DND-41 (cell line): ENCODE measurements around the gene AREG.

Experiments
- ATAC-seq: fragments of 200-7000 bp; cut with Tn5 transposase; 3 replicates; pipeline ENCODE4 v1.9.1; 2021; ENCODE audit warnings: low read depth; ENCODE audit not compliant: insufficient read depth
- DNase-seq: peaks from one replicate; pipeline ENCODE4 v3.0.0-alpha.2; 2020
- H2AFZ ChIP-seq: 2 replicates; pipeline ENCODE4 v1.6.0; 2012; ENCODE audit warnings: low read depth, low read length
- H3K27ac ChIP-seq: 2 replicates; pipeline ENCODE4 v1.5.1; 2012; ENCODE audit warnings: low read length, inconsistent platforms
- H3K27me3 ChIP-seq: fragments of 200-600 bp; sonication (generic); 2 replicates; pipeline ENCODE4 v1.6.0; 2012; ENCODE audit warnings: low read length, mild to moderate bottlenecking, inconsistent platforms; ENCODE audit not compliant: insufficient read depth, poor library complexity
- H3K36me3 ChIP-seq: 2 replicates; pipeline ENCODE4 v1.5.1; 2012; ENCODE audit warnings: low read length, inconsistent platforms; ENCODE audit not compliant: insufficient read depth
- H3K4me1 ChIP-seq: 2 replicates; pipeline ENCODE4 v1.5.1; 2012; ENCODE audit warnings: mild to moderate bottlenecking, low read length; ENCODE audit not compliant: insufficient read depth
- H3K4me2 ChIP-seq: 2 replicates; pipeline ENCODE4 v1.6.0; 2012; ENCODE audit warnings: mild to moderate bottlenecking, moderate library complexity, low read length, inconsistent platforms; ENCODE audit not compliant: insufficient read depth
- H3K4me3 ChIP-seq, 2 experiments: fragments of 200-600 bp in 1 of 2; shearing (Covaris generic) in 1 of 2; 2 replicates each; pipeline ENCODE4 v1.5.1; 2012 to 2016; ENCODE audit warnings: inconsistent platforms in 2 of 2, low read length in 2 of 2, mild to moderate bottlenecking in 2 of 2, low read depth in 1 of 2, moderate library complexity in 1 of 2
- H3K79me2 ChIP-seq: 2 replicates; pipeline ENCODE4 v1.6.0; 2012; ENCODE audit warnings: low read length, inconsistent platforms; ENCODE audit not compliant: insufficient read depth
- H3K9ac ChIP-seq: 2 replicates; pipeline ENCODE4 v1.6.0; 2012; ENCODE audit warnings: low read depth, mild to moderate bottlenecking, inconsistent platforms, low read length, moderate library complexity
- H3K9me3 ChIP-seq: 2 replicates; pipeline ENCODE4 v1.5.1; 2012; ENCODE audit warnings: low read length, moderate library complexity, mild to moderate bottlenecking, inconsistent platforms; ENCODE audit not compliant: insufficient read depth, severe bottlenecking
- H4K20me1 ChIP-seq: 2 replicates; pipeline ENCODE4 v1.6.0; 2012; ENCODE audit warnings: low read length; ENCODE audit not compliant: insufficient read depth
- CTCF ChIP-seq: IDR thresholded peaks from 2 replicates; pipeline ENCODE4 v1.5.1; 2012; ENCODE audit warnings: borderline replicate concordance, low read length, moderate library complexity, mild to moderate bottlenecking; ENCODE audit not compliant: poor library complexity, severe bottlenecking; ENCODE audit errors: extremely low read depth
- EZH2 ChIP-seq: IDR thresholded peaks from 3 replicates; pipeline ENCODE4 v1.6.1; 2012; ENCODE audit warnings: borderline replicate concordance, low read depth, mild to moderate bottlenecking, moderate library complexity, low read length, inconsistent platforms; ENCODE audit not compliant: severe bottlenecking

AREG gene

GRCh38 chr4:74433541-74434172 lies 11.3 kb upstream of the AREG start:
- Histone ChIP-seq H3K4me3 (no peak overlapping the region), H2AFZ (0 out of 2 replicates have a peak overlapping the region, but pooled peaks have one; percentile 17), H3K27ac (no peak overlapping the region), H3K9ac (no peak overlapping the region), H3K9me3 (no peaks in the 10 kb centered on the region), H3K36me3 (no peaks in the 10 kb centered on the region), H3K4me2 (no peak overlapping the region), H3K79me2 (no peaks in the 10 kb centered on the region), H4K20me1 (no peaks in the 10 kb centered on the region), H3K27me3 (no peaks in the 10 kb centered on the region), H3K4me1 (no peaks in the 10 kb centered on the region)
- DNase-seq (no peak), ATAC-seq (peak; percentile 39; the same call in 1 of the 3 replicates)
- TF ChIP-seq CTCF (no peak), EZH2 (no peak)

- Histone ChIP-seq H3K27ac (no peak overlapping the region), H3K4me2 (no peak overlapping the region), H4K20me1 (no peaks in the 10 kb centered on the region), H3K36me3 (no peaks in the 10 kb centered on the region), H3K9me3 (no peaks in the 10 kb centered on the region), H3K4me3 (no peak overlapping the region), H3K27me3 (no peaks in the 10 kb centered on the region), H3K4me1 (no peaks in the 10 kb centered on the region), H2AFZ (no peak overlapping the region), H3K79me2 (no peaks in the 10 kb centered on the region), H3K9ac (no peak overlapping the region)
- DNase-seq (no peak), ATAC-seq (no peak)
- TF ChIP-seq EZH2 (no peak), CTCF (no peak)
Measured at GRCh38 chr4:74435296-74435695, 9.6 kb upstream of the AREG start.

- H3K4me3 ChIP-seq: no peak overlapping the region
- no peak for ATAC-seq
- no peaks in the 10 kb centered on the region for H3K27me3 ChIP-seq
- no peak overlapping the region for H2AFZ ChIP-seq
- no peak overlapping the region for H3K4me2 ChIP-seq
- H3K9ac ChIP-seq: no peak overlapping the region
- H3K4me1 ChIP-seq: no peaks in the 10 kb centered on the region
- no peak overlapping the region for H3K27ac ChIP-seq
- H3K9me3 ChIP-seq: no peaks in the 10 kb centered on the region
- H3K79me2 ChIP-seq: no peaks in the 10 kb centered on the region
- no peaks in the 10 kb centered on the region for H3K36me3 ChIP-seq
- no peaks in the 10 kb centered on the region for H4K20me1 ChIP-seq
- DNase-seq: no peak
- no peak for TF ChIP-seq CTCF
- TF ChIP-seq EZH2: no peak
Measured at GRCh38 chr4:74437866-74438265, 7.1 kb upstream of the AREG start.

GRCh38 chr4:74438661-74439060 lies 6.3 kb upstream of the AREG start:
- H4K20me1 ChIP-seq: no peaks in the 10 kb centered on the region

More at GRCh38 chr4:74438661-74439060, 6.3 kb upstream of the AREG start:
- Histone ChIP-seq H3K27me3 (no peaks in the 10 kb centered on the region), H3K4me3 (no peak overlapping the region), H3K9ac (no peak overlapping the region), H3K4me1 (no peaks in the 10 kb centered on the region), H3K27ac (no peak overlapping the region), H3K36me3 (no peaks in the 10 kb centered on the region), H3K4me2 (no peak overlapping the region), H3K9me3 (no peaks in the 10 kb centered on the region), H2AFZ (no peak overlapping the region), H3K79me2 (no peaks in the 10 kb centered on the region)
- TF ChIP-seq CTCF (no peak), EZH2 (no peak)
- DNase-seq: no peak
- no peak for ATAC-seq
